ENCODE data around the gene THOC5. TPM values are rescaled to one million over a fixed set of nuclear protein-coding genes. Genes with fewer than 3 reads are reported as not detected.

Gene THOC5
- total RNA-seq, 2 experiments from 2014 or later: 48.7 to 57.3 TPM

- DNase-seq: no peak
- Mint-ChIP-seq H3K4me1 (ENCODE audit: low read depth) (no peaks in the 10 kb centered on the region), H3K27ac (no peak overlapping the region), H3K9me3 (no peaks in the 10 kb centered on the region), H3K4me3 (no peak overlapping the region), H3K36me3 (ENCODE audit: low read depth) (no peaks in the 10 kb centered on the region), H3K27me3 (no peaks in the 10 kb centered on the region)
- POLR2A ChIA-PET: no interaction called here
- TF ChIP-seq CTCF (IDR thresholded peaks at IDR 0.05): no peak
- no peak for ATAC-seq
- CTCF ChIA-PET: no interaction called here
- intact Hi-C loops (cut with micrococcal nuclease): no loop called here
Measured at GRCh38 chr22:29458551-29458950, 95.0 kb downstream of the THOC5 start.

- no peak overlapping the region for H3K27ac Mint-ChIP-seq
- ChIA-PET POLR2A (no interaction called here), CTCF (no interaction called here)
- no peaks in the 10 kb centered on the region for H3K27me3 Mint-ChIP-seq
- intact Hi-C loops (cut with micrococcal nuclease): no loop called here
- DNase-seq (peak; percentile 40), ATAC-seq (peak; percentile 77)
- H3K9me3 Mint-ChIP-seq: no peaks in the 10 kb centered on the region
- H3K4me1 Mint-ChIP-seq (ENCODE audit: low read depth): no peaks in the 10 kb centered on the region
- TF ChIP-seq CTCF (IDR thresholded peaks at IDR 0.05): no peak
- H3K4me3 Mint-ChIP-seq: no peak overlapping the region
- H3K36me3 Mint-ChIP-seq (ENCODE audit: low read depth): no peaks in the 10 kb centered on the region
Measured at GRCh38 chr22:29457730-29458129, 95.8 kb downstream of the THOC5 start.

GRCh38 chr22:29456211-29456671 lies 97.3 kb downstream of the THOC5 start:
- Mint-ChIP-seq H3K27ac (no peak overlapping the region), H3K4me1 (ENCODE audit: low read depth) (no peaks in the 10 kb centered on the region), H3K36me3 (ENCODE audit: low read depth) (no peaks in the 10 kb centered on the region), H3K9me3 (no peaks in the 10 kb centered on the region), H3K27me3 (no peaks in the 10 kb centered on the region), H3K4me3 (no peak overlapping the region)
- DNase-seq (no peak), ATAC-seq (no peak)
- ChIA-PET POLR2A (no interaction called here), CTCF (interaction anchor here (1.0 kb wide), 1 partner anchor 15 kb away, joined by 4 read pairs; no protein-coding TSS in a partner anchor)
- no peak for TF ChIP-seq CTCF (IDR thresholded peaks at IDR 0.05)
- intact Hi-C loops (cut with micrococcal nuclease): no loop called here

Other genes starting within 250 kb of the THOC5 start
- 1 to 10 TPM in 1 of 2 experiments, under 1 TPM in 1; 0.36 to 1.1 TPM for gene GAS2L1, start 247.1 kb downstream of the THOC5 start, total RNA-seq
- under 1 TPM in 1 of 2 experiments, not detected in 1; 0.56 TPM for gene RASL10A, start 238.1 kb downstream of the THOC5 start, total RNA-seq
- gene AP1B1, start 165.2 kb downstream of the THOC5 start, total RNA-seq: 10 to 100 TPM; 57.5 to 59.0 TPM
- not detected for gene RFPL1, start 115.2 kb downstream of the THOC5 start, total RNA-seq
- gene NEFH, start 73.5 kb downstream of the THOC5 start, total RNA-seq: 1 to 10 TPM; 7.5 to 8.6 TPM
- gene NIPSNAP1, start 27.4 kb upstream of the THOC5 start, total RNA-seq: 10 to 100 TPM; 58.3 to 61.9 TPM
- gene NF2, start 49.9 kb upstream of the THOC5 start, total RNA-seq: 10 to 100 TPM; 34.4 to 35.3 TPM
- gene CABP7, start 166.2 kb upstream of the THOC5 start, total RNA-seq: under 1 TPM in 1 of 2 experiments, not detected in 1; 0.09 TPM
- 10 to 100 TPM; 18.5 to 18.7 TPM for gene ZMAT5, start 213.2 kb upstream of the THOC5 start, total RNA-seq
- 100 to 1,000 TPM in 1 of 2 experiments, 10 to 100 TPM in 1; 92.4 to 105 TPM for gene UQCR10, start 213.6 kb upstream of the THOC5 start, total RNA-seq